ENCODE results near the gene HHLA2.

HHLA2 gene

GRCh38 chr3:108380128-108380795, 83.9 kb downstream of the HHLA2 start:
- Mint-ChIP-seq H3K9me3 (no peaks in the 10 kb centered on the region), H3K27me3 (no peaks in the 10 kb centered on the region), H3K4me1 (peaks cover 0 to 2% of the 10 kb centered on the region in 2 donors), H3K36me3 (peaks cover 0 to 3% of the 10 kb centered on the region in 2 donors), H3K27ac (no peak overlapping the region), H3K4me3 (no peak overlapping the region)
- ATAC-seq (replicated peaks) (no peak), DNase-seq (no peak)

- no peak overlapping the region for H3K27ac Mint-ChIP-seq
- ATAC-seq (replicated peaks) (no peak), DNase-seq (no peak)
- H3K4me3 Mint-ChIP-seq, result no peak overlapping the region
- H3K9me3 Mint-ChIP-seq, result peaks cover 0 to 2% of the 10 kb centered on the region in 2 donors
- H3K36me3 Mint-ChIP-seq, result peaks cover 0 to 3% of the 10 kb centered on the region in 2 donors
- no peaks in the 10 kb centered on the region for H3K27me3 Mint-ChIP-seq
- H3K4me1 Mint-ChIP-seq, result peaks cover 8 to 14% of the 10 kb centered on the region in 2 donors
Measured at GRCh38 chr3:108381529-108382140, 85.3 kb downstream of the HHLA2 start.

GRCh38 chr3:108383306-108383705, 87.0 kb downstream of the HHLA2 start:
- no peak overlapping the region for H3K4me3 Mint-ChIP-seq
- DNase-seq (no peak), ATAC-seq (replicated peaks) (no peak)
- H3K27ac Mint-ChIP-seq, result no peak overlapping the region
- H3K9me3 Mint-ChIP-seq, result peaks cover 0 to 2% of the 10 kb centered on the region in 2 donors
- no peaks in the 10 kb centered on the region for H3K27me3 Mint-ChIP-seq
- H3K4me1 Mint-ChIP-seq, result peaks cover 12 to 30% of the 10 kb centered on the region in 2 donors
- no peaks in the 10 kb centered on the region for H3K36me3 Mint-ChIP-seq

- H3K9me3 Mint-ChIP-seq, result peaks cover 0 to 2% of the 10 kb centered on the region in 2 donors
- no peaks in the 10 kb centered on the region for H3K36me3 Mint-ChIP-seq
- peaks cover 0 to 4% of the 10 kb centered on the region in 2 donors for H3K27me3 Mint-ChIP-seq
- ATAC-seq (replicated peaks) (no peak), DNase-seq (no peak)
- H3K4me3 Mint-ChIP-seq, result no peak overlapping the region
- no peak overlapping the region for H3K27ac Mint-ChIP-seq
- H3K4me1 Mint-ChIP-seq, result peaks cover 28 to 47% of the 10 kb centered on the region in 2 donors
Measured at GRCh38 chr3:108387063-108387462, 90.7 kb downstream of the HHLA2 start.

- H3K4me1 Mint-ChIP-seq, result peaks cover 28 to 52% of the 10 kb centered on the region in 2 donors
- H3K36me3 Mint-ChIP-seq, result no peaks in the 10 kb centered on the region
- DNase-seq, result peak; percentile 20
- peak overlapping the region; percentile 78 for H3K27ac Mint-ChIP-seq
- H3K27me3 Mint-ChIP-seq, result peaks cover 0 to 8% of the 10 kb centered on the region in 2 donors
- H3K4me3 Mint-ChIP-seq, result peak overlapping the region; percentile 66 to 71
- H3K9me3 Mint-ChIP-seq, result peaks cover 0 to 2% of the 10 kb centered on the region in 2 donors
- peak; percentile 85 to 86 for ATAC-seq (replicated peaks)
Measured at GRCh38 chr3:108388136-108389132, 92.1 kb downstream of the HHLA2 start.

- H3K4me3 Mint-ChIP-seq, result no peak overlapping the region
- peaks cover 0 to 2% of the 10 kb centered on the region in 2 donors for H3K9me3 Mint-ChIP-seq
- H3K27me3 Mint-ChIP-seq, result peaks cover 0 to 8% of the 10 kb centered on the region in 2 donors
- H3K27ac Mint-ChIP-seq, result no peak overlapping the region
- DNase-seq (no peak), ATAC-seq (replicated peaks) (no peak)
- peaks cover 28 to 53% of the 10 kb centered on the region in 2 donors for H3K4me1 Mint-ChIP-seq
- no peaks in the 10 kb centered on the region for H3K36me3 Mint-ChIP-seq
Measured at GRCh38 chr3:108389372-108389771, 93.0 kb downstream of the HHLA2 start.

GRCh38 chr3:108391917-108392593, 95.7 kb downstream of the HHLA2 start:
- Mint-ChIP-seq H3K9me3 (no peaks in the 10 kb centered on the region), H3K4me1 (peaks cover 21 to 40% of the 10 kb centered on the region in 2 donors), H3K36me3 (no peaks in the 10 kb centered on the region), H3K4me3 (no peak overlapping the region), H3K27ac (no peak overlapping the region), H3K27me3 (peaks cover 2 to 8% of the 10 kb centered on the region in 2 donors)
- DNase-seq (no peak), ATAC-seq (replicated peaks) (no peak)

GRCh38 chr3:108393128-108393900, 97.0 kb downstream of the HHLA2 start:
- Mint-ChIP-seq H3K4me3 (no peak overlapping the region), H3K36me3 (no peaks in the 10 kb centered on the region), H3K4me1 (peaks cover 15 to 28% of the 10 kb centered on the region in 2 donors), H3K27me3 (peaks cover 6 to 8% of the 10 kb centered on the region in 2 donors), H3K27ac (no peak overlapping the region), H3K9me3 (no peaks in the 10 kb centered on the region)
- DNase-seq (no peak), ATAC-seq (replicated peaks) (no peak)

GRCh38 chr3:108394016-108394415, 97.7 kb downstream of the HHLA2 start:
- ATAC-seq (replicated peaks) (no peak), DNase-seq (no peak)
- Mint-ChIP-seq H3K27ac (no peak overlapping the region), H3K4me3 (no peak overlapping the region), H3K36me3 (no peaks in the 10 kb centered on the region), H3K9me3 (no peaks in the 10 kb centered on the region), H3K4me1 (peaks cover 8 to 21% of the 10 kb centered on the region in 2 donors), H3K27me3 (peaks cover 6 to 8% of the 10 kb centered on the region in 2 donors)

GRCh38 chr3:108394563-108394962, 98.2 kb downstream of the HHLA2 start:
- no peak for ATAC-seq (replicated peaks)
- Mint-ChIP-seq H3K27ac (no peak overlapping the region), H3K9me3 (no peaks in the 10 kb centered on the region)

GRCh38 chr3:108396336-108396735, 100.0 kb downstream of the HHLA2 start:
- Mint-ChIP-seq H3K36me3 (peaks cover 0 to 2% of the 10 kb centered on the region in 2 donors), H3K27me3 (peaks cover 6 to 8% of the 10 kb centered on the region in 2 donors), H3K4me1 (peaks cover 2 to 11% of the 10 kb centered on the region in 2 donors), H3K4me3 (no peak overlapping the region), H3K9me3 (peaks cover 0 to 4% of the 10 kb centered on the region in 2 donors), H3K27ac (no peak overlapping the region)
- no peak for DNase-seq
- no peak for ATAC-seq (replicated peaks)

More at GRCh38 chr3:108394563-108394962, 98.2 kb downstream of the HHLA2 start:
- H3K36me3 Mint-ChIP-seq, result no peaks in the 10 kb centered on the region
- H3K4me3 Mint-ChIP-seq, result no peak overlapping the region
- H3K27me3 Mint-ChIP-seq, result peaks cover 6 to 8% of the 10 kb centered on the region in 2 donors
- peaks cover 5 to 15% of the 10 kb centered on the region in 2 donors for H3K4me1 Mint-ChIP-seq
- no peak for DNase-seq

- peaks cover 0 to 2% of the 10 kb centered on the region in 2 donors for H3K36me3 Mint-ChIP-seq
- H3K4me3 Mint-ChIP-seq, result no peak overlapping the region
- peaks cover 0 to 4% of the 10 kb centered on the region in 2 donors for H3K9me3 Mint-ChIP-seq
- H3K27ac Mint-ChIP-seq, result no peak overlapping the region
- peaks cover 3 to 5% of the 10 kb centered on the region in 2 donors for H3K4me1 Mint-ChIP-seq
- DNase-seq (no peak), ATAC-seq (replicated peaks) (no peak)
- peaks cover 0 to 6% of the 10 kb centered on the region in 2 donors for H3K27me3 Mint-ChIP-seq
Measured at GRCh38 chr3:108398510-108398909, 102.2 kb downstream of the HHLA2 start.

- Mint-ChIP-seq H3K27me3 (peaks cover 0 to 6% of the 10 kb centered on the region in 2 donors), H3K27ac (no peak overlapping the region), H3K9me3 (peaks cover 0 to 4% of the 10 kb centered on the region in 2 donors), H3K36me3 (peaks cover 0 to 2% of the 10 kb centered on the region in 2 donors), H3K4me1 (peaks cover 6 to 7% of the 10 kb centered on the region in 2 donors), H3K4me3 (no peak overlapping the region)
- ATAC-seq (replicated peaks) (no peak), DNase-seq (no peak)
Measured at GRCh38 chr3:108401836-108402235, 105.5 kb downstream of the HHLA2 start.
